Measurements from ENCODE around the gene GRIA3. TPM values are rescaled to one million over a fixed set of nuclear protein-coding genes. Genes with fewer than 3 reads are reported as not detected.

GRIA3 gene
- total and polyA plus RNA-seq, 10 donors, result 0.10 to 0.61 (median 0.24) TPM; not detected in 2

DNA sequence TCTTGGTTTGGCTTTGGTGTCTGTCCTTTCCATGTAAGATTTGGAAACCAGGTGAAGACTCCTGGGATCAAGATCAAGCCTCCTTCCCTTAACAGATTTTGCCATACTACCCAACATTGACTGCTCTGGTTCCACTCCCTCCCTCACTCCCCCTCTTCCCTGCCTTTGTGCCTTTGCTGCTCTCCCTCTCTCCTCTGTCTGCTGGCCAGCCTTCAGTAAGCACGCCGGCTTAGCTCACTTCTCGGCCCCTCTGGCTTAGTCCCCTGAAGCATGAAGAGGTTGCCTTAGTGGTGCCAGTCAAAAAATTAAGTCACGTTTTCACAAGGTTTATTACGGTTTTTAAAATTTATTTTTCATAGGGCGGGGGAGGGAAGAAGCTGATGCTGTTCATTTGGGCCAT, 6.0 kb downstream of the GRIA3 start:
- no peak overlapping the region for H3K27ac ChIP-seq
- 61 to 80% (median 71%) methylated on average over 6 of the region's 6 CpGs for WGBS, 5 donors
- peaks cover 0 to 18% (median 1%) of the 10 kb centered on the region in 7 donors for H3K27me3 ChIP-seq (replicated peaks in 1 of 7)
- TF ChIP-seq, protein P1, sequence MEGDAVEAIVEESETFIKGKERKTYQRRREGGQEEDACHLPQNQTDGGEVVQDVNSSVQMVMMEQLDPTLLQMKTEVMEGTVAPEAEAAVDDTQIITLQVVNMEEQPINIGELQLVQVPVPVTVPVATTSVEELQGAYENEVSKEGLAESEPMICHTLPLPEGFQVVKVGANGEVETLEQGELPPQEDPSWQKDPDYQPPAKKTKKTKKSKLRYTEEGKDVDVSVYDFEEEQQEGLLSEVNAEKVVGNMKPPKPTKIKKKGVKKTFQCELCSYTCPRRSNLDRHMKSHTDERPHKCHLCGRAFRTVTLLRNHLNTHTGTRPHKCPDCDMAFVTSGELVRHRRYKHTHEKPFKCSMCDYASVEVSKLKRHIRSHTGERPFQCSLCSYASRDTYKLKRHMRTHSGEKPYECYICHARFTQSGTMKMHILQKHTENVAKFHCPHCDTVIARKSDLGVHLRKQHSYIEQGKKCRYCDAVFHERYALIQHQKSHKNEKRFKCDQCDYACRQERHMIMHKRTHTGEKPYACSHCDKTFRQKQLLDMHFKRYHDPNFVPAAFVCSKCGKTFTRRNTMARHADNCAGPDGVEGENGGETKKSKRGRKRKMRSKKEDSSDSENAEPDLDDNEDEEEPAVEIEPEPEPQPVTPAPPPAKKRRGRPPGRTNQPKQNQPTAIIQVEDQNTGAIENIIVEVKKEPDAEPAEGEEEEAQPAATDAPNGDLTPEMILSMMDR (IDR thresholded peaks at IDR 0.05 in 8 of 11, conservative IDR thresholded peaks at IDR 0.05 in 3 of 11), result no peak
- TF ChIP-seq POLR2AphosphoS5 (IDR thresholded peaks at IDR 0.05) (no peak), POLR2A (IDR thresholded peaks at IDR 0.05) (no peak)
- no peaks in the 10 kb centered on the region for H3K4me1 ChIP-seq
- intact Hi-C loops (cut with DNase I; ENCODE audit: low total_unique reads), result no loop called here
- no peaks in the 10 kb centered on the region for H3K9me3 ChIP-seq
- H3K36me3 ChIP-seq, result no peaks in the 10 kb centered on the region
- DNase-seq, result no peak
- H3K4me3 ChIP-seq, result no peak overlapping the region

DNA sequence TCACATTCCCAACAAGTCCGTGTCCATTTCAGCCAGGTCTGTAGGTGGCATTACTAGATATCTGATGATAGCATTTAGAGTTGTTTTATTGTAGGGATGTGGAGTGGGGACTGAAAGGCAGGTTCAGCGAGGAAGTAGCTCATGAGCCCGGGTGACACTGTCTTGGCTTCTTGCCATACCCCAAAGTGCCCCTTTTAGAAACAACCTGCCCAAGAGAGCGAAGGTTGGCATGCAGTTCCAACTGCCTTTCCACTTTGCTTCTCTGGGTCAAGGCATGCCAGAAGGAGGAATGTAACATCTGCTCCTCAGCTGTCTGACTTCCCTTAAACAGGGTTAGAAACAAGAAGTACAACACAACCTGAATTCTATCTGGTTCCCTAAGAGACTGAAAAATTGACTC, 9.0 kb downstream of the GRIA3 start:
- Histone ChIP-seq H3K27me3 (replicated peaks in 1 of 7) (peaks cover 0 to 2% (median 0%) of the 10 kb centered on the region in 7 donors), H3K9me3 (no peaks in the 10 kb centered on the region), H3K4me3 (no peak overlapping the region), H3K4me1 (no peaks in the 10 kb centered on the region), H3K36me3 (no peaks in the 10 kb centered on the region), H3K27ac (no peak overlapping the region)
- intact Hi-C loops (cut with DNase I; ENCODE audit: low total_unique reads), result no loop called here
- WGBS, 5 donors, result 31 to 61% (median 44%) methylated on average over 3 to 4 of the region's 4 CpGs
- no peak for DNase-seq
- TF ChIP-seq POLR2AphosphoS5 (IDR thresholded peaks at IDR 0.05), result no peak
- no peak for TF ChIP-seq POLR2A (IDR thresholded peaks at IDR 0.05)
- TF ChIP-seq, protein P1 (IDR thresholded peaks at IDR 0.05 in 8 of 11, conservative IDR thresholded peaks at IDR 0.05 in 3 of 11), result no peak

GRCh38 chrX:123199338-123199737, 15.3 kb downstream of the GRIA3 start:
- intact Hi-C loops (cut with DNase I; ENCODE audit: low total_unique reads), result no loop called here
- TF ChIP-seq, protein P1 (IDR thresholded peaks at IDR 0.05 in 8 of 11, conservative IDR thresholded peaks at IDR 0.05 in 3 of 11), result no peak
- TF ChIP-seq POLR2A (IDR thresholded peaks at IDR 0.05) (no peak), POLR2AphosphoS5 (IDR thresholded peaks at IDR 0.05) (no peak)
- no peak overlapping the region for H3K4me3 ChIP-seq
- no peaks in the 10 kb centered on the region for H3K4me1 ChIP-seq
- no peaks in the 10 kb centered on the region for H3K36me3 ChIP-seq
- H3K9me3 ChIP-seq, result no peaks in the 10 kb centered on the region
- no peak for DNase-seq
- no peak overlapping the region for H3K27ac ChIP-seq
- H3K27me3 ChIP-seq (replicated peaks in 1 of 7), result no peaks in the 10 kb centered on the region
- WGBS, 5 donors, result 81 to 100% (median 85%) methylated on average over 1 of the region's 1 CpG

GRCh38 chrX:123201720-123202119, 17.6 kb downstream of the GRIA3 start:
- Histone ChIP-seq H3K36me3 (no peaks in the 10 kb centered on the region), H3K27me3 (replicated peaks in 1 of 7) (no peaks in the 10 kb centered on the region), H3K4me1 (no peaks in the 10 kb centered on the region), H3K4me3 (no peak overlapping the region), H3K9me3 (no peaks in the 10 kb centered on the region), H3K27ac (no peak overlapping the region)
- DNase-seq, result no peak
- intact Hi-C loops (cut with DNase I; ENCODE audit: low total_unique reads), result no loop called here
- TF ChIP-seq, protein P1 (IDR thresholded peaks at IDR 0.05 in 8 of 11, conservative IDR thresholded peaks at IDR 0.05 in 3 of 11), result no peak
- TF ChIP-seq POLR2A (IDR thresholded peaks at IDR 0.05) (no peak), POLR2AphosphoS5 (IDR thresholded peaks at IDR 0.05) (no peak)
- 63 to 88% (median 86%) methylated on average over 5 of the region's 5 CpGs for WGBS, 5 donors
